Stomach (tissue), 4 donors: ENCODE data around the gene FARSB.

Experiments
- CTCF ChIP-seq, 7 experiments: fragments of 450-650 bp in 4 of 7; fragments of 200-600 bp in 3 of 7; sonication (generic) in 3 of 7; IDR thresholded peaks; one replicate each; pipeline ENCODE4 v1.5.1; 2016 to 2019; ENCODE audit warnings: antibody characterized with exemption in 7 of 7, control low read depth in 2 of 7, mild to moderate bottlenecking in 1 of 7
- POLR2A ChIP-seq, 4 donors: fragments of 450-650 bp; IDR thresholded peaks; one replicate each; pipeline ENCODE4 v1.6.1; 2016; ENCODE audit warnings: antibody characterized with exemption in 4 of 4, control low read depth in 2 of 4, mild to moderate bottlenecking in 1 of 4, moderate library complexity in 1 of 4
- POLR2AphosphoS5 ChIP-seq, 3 donors: sonication (generic); formaldehyde crosslinking; IDR thresholded peaks; one replicate each; pipeline ENCODE4 v1.6.1; 2016; ENCODE audit warnings: antibody characterized with exemption in 3 of 3

GRCh38 chr2:222656526-222657446, 894 bp upstream of the FARSB start:
- no peak for TF ChIP-seq CTCF (IDR thresholded peaks at IDR 0.05)
- no peak for TF ChIP-seq POLR2AphosphoS5 (IDR thresholded peaks at IDR 0.05)
- no peak for TF ChIP-seq POLR2A (IDR thresholded peaks at IDR 0.05)
